MM.1S (cell line): ENCODE measurements around the gene CENPW.

Source experiments
- DNase-seq: peaks from one replicate; pipeline ENCODE4 v3.0.0-alpha.2; 2015
- H2AFZ ChIP-seq: fragments of 300-600 bp; sonication (generic); 2 replicates; pipeline ENCODE4 v1.6.0; 2016; ENCODE audit warnings: antibody characterized with exemption, low read length
- H3F3A ChIP-seq: fragments of 300-600 bp; sonication (generic); 2 replicates; pipeline ENCODE4 v1.6.1; 2016; ENCODE audit warnings: mild to moderate bottlenecking, antibody characterized with exemption, low read length, moderate library complexity, mixed read lengths; ENCODE audit not compliant: insufficient read depth
- H3K27ac ChIP-seq: fragments of 300-600 bp; sonication (generic); 2 replicates; pipeline ENCODE4 v1.5.1; 2016; ENCODE audit warnings: mild to moderate bottlenecking, low read length
- H3K27me3 ChIP-seq: fragments of 300-600 bp; sonication (generic); replicated peaks from 2 replicates; pipeline ENCODE4 v1.6.0; 2016; ENCODE audit warnings: low read length; ENCODE audit not compliant: insufficient read depth
- H3K36me3 ChIP-seq: fragments of 300-600 bp; sonication (generic); replicated peaks from 2 replicates; pipeline ENCODE4 v1.6.1; 2016; ENCODE audit warnings: mild to moderate bottlenecking, low read length, mixed read lengths; ENCODE audit not compliant: insufficient read depth
- H3K4me1 ChIP-seq: fragments of 300-600 bp; sonication (generic); 2 replicates; pipeline ENCODE4 v1.6.1; 2016; ENCODE audit warnings: low read length, mixed read lengths
- H3K4me2 ChIP-seq: fragments of 300-600 bp; sonication (generic); 2 replicates; pipeline ENCODE4 v1.6.0; 2016; ENCODE audit warnings: low read depth, low read length
- H3K4me3 ChIP-seq: fragments of 300-600 bp; sonication (generic); 2 replicates; pipeline ENCODE4 v1.5.1; 2016; ENCODE audit warnings: low read length, mixed read lengths
- H3K79me2 ChIP-seq: fragments of 300-600 bp; sonication (generic); 2 replicates; pipeline ENCODE4 v1.6.1; 2016; ENCODE audit warnings: mixed run types, low read length, mixed read lengths
- H3K9ac ChIP-seq: fragments of 300-600 bp; sonication (generic); 2 replicates; pipeline ENCODE4 v1.6.1; 2016; ENCODE audit warnings: low read length, mixed read lengths
- H3K9me2 ChIP-seq: fragments of 300-600 bp; sonication (generic); replicated peaks from 2 replicates; pipeline ENCODE4 v1.6.1; 2016; ENCODE audit warnings: mild to moderate bottlenecking, low read length, mixed read lengths; ENCODE audit not compliant: insufficient read depth
- H3K9me3 ChIP-seq: fragments of 300-600 bp; sonication (generic); replicated peaks from 2 replicates; pipeline ENCODE4 v1.6.1; 2016; ENCODE audit warnings: mild to moderate bottlenecking, low read length, mixed read lengths; ENCODE audit not compliant: insufficient read depth
- H4K20me1 ChIP-seq: fragments of 300-600 bp; sonication (generic); 2 replicates; pipeline ENCODE4 v1.6.1; 2016; ENCODE audit warnings: mild to moderate bottlenecking, low read length, moderate library complexity, mixed read lengths; ENCODE audit not compliant: insufficient read depth
- EZH2 ChIP-seq: fragments of 300-600 bp; sonication (generic); optimal IDR thresholded peaks from 2 replicates; pipeline ENCODE3; 2017; ENCODE audit warnings: low read depth, mild to moderate bottlenecking, antibody characterized with exemption, low read length, mixed read lengths
- EZH2phosphoT487 ChIP-seq: fragments of 300-600 bp; sonication (generic); IDR thresholded peaks from 2 replicates; pipeline ENCODE4 v1.6.1; 2018; ENCODE audit warnings: antibody characterized with exemption, low read length
- TF ChIP-seq, protein P1 (sequence below): fragments of 300-600 bp; sonication (generic); IDR thresholded peaks from 2 replicates; pipeline ENCODE4 v1.5.1; 2016; ENCODE audit warnings: antibody characterized with exemption, low read length, mixed read lengths

CENPW gene

DNA sequence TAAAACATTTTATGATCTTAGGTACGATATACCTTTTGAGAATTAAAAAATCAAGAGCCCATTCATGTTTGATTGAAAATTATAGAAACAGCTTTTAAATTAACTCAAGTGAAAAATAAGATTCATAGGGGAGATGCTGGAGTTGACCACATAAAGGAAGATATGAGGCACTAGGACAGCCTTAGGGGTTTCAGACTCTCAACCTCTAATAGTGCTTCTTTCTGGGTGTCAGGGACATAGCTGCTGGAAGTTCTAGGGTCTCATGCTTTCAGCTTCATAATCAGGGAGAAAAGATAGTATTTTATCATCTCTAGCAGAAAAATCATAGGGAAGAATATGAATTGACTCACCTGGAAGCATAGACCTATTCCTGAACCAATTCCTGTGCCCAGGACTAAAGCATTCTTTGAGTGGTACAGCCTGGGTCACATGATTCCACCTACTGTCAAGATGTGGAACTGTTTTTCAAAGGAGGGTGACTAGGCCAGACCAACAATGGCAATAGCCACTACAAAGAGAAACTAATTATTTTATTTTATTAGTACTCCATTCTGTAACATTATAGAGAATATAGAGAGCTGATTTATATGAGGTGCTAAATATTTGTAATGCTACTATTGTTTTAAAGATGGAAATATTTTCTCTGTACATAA is 27.8 kb upstream of the CENPW start:
- no peak overlapping the region for H3K9ac ChIP-seq
- H3K4me1 ChIP-seq, result no peaks in the 10 kb centered on the region; the same call in 1 of the 2 replicates
- H4K20me1 ChIP-seq, result no peaks in the 10 kb centered on the region
- H3K4me2 ChIP-seq, result no peak overlapping the region
- H3K9me3 ChIP-seq, result no peaks in the 10 kb centered on the region
- H2AFZ ChIP-seq, result no peak overlapping the region
- no peaks in the 10 kb centered on the region for H3K27me3 ChIP-seq
- H3F3A ChIP-seq, result no peaks in the 10 kb centered on the region
- no peak for DNase-seq
- no peak for TF ChIP-seq EZH2phosphoT487
- TF ChIP-seq, protein P1, sequence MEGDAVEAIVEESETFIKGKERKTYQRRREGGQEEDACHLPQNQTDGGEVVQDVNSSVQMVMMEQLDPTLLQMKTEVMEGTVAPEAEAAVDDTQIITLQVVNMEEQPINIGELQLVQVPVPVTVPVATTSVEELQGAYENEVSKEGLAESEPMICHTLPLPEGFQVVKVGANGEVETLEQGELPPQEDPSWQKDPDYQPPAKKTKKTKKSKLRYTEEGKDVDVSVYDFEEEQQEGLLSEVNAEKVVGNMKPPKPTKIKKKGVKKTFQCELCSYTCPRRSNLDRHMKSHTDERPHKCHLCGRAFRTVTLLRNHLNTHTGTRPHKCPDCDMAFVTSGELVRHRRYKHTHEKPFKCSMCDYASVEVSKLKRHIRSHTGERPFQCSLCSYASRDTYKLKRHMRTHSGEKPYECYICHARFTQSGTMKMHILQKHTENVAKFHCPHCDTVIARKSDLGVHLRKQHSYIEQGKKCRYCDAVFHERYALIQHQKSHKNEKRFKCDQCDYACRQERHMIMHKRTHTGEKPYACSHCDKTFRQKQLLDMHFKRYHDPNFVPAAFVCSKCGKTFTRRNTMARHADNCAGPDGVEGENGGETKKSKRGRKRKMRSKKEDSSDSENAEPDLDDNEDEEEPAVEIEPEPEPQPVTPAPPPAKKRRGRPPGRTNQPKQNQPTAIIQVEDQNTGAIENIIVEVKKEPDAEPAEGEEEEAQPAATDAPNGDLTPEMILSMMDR, result peak; percentile 36
- no peaks in the 10 kb centered on the region for H3K36me3 ChIP-seq
- no peaks in the 10 kb centered on the region for H3K9me2 ChIP-seq
- H3K4me3 ChIP-seq, result no peak overlapping the region
- no peaks in the 10 kb centered on the region for H3K79me2 ChIP-seq
- H3K27ac ChIP-seq, result no peak overlapping the region

DNA sequence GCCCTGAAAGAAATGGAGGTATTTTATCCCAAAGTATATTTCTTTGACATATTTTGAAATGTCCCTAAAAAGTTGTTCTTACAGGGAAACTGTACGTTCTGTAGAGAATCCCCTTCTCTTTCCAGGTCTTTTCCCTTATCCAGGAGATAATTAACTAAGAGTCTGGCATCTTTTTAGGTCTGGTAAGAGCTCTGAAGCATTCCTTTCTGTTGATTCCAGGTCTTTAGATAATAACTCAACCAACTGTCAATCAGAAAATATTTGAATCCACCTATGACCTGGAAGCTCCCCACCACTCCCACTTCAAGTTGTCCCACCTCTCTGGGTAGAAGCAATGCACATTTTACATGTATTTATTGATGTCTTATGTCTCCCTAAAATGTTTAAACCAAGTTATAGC is 26.0 kb upstream of the CENPW start:
- no peaks in the 10 kb centered on the region for H4K20me1 ChIP-seq
- no peak overlapping the region for H3K4me3 ChIP-seq
- no peaks in the 10 kb centered on the region; the same call in 1 of the 2 replicates for H3K4me1 ChIP-seq
- no peaks in the 10 kb centered on the region for H3K79me2 ChIP-seq
- TF ChIP-seq EZH2, result no peak
- TF ChIP-seq EZH2phosphoT487, result no peak
- TF ChIP-seq, protein P1, result no peak
- no peak for DNase-seq
- H3K36me3 ChIP-seq, result no peaks in the 10 kb centered on the region
- no peak overlapping the region for H3K9ac ChIP-seq
- H2AFZ ChIP-seq, result no peak overlapping the region
- no peaks in the 10 kb centered on the region for H3K9me2 ChIP-seq
- no peaks in the 10 kb centered on the region for H3F3A ChIP-seq
- H3K9me3 ChIP-seq, result no peaks in the 10 kb centered on the region
- H3K27me3 ChIP-seq, result no peaks in the 10 kb centered on the region
- H3K4me2 ChIP-seq, result no peak overlapping the region
- H3K27ac ChIP-seq, result no peak overlapping the region

DNA sequence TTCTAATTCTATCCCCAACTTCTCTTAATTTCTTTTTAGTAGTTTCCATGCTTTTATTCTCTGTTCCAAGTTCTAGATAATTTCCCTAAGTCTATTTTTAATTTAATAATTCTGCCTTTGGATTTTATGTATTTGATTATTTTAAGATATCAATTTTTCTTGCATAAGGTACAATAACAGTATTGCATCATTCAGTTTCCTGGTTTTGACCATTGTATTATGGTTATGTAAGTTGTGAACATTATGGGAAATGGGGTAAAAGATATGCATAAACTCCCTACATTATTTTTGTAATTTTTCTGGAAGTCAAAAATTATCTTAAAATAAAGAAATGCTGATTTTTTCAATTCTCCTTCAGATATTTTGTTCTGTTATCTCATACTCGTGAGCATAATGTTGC is 21.1 kb upstream of the CENPW start:
- no peak overlapping the region for H3K4me2 ChIP-seq
- TF ChIP-seq, protein P1, result no peak
- H2AFZ ChIP-seq, result no peak overlapping the region
- H4K20me1 ChIP-seq, result no peaks in the 10 kb centered on the region
- H3K9ac ChIP-seq, result no peak overlapping the region
- DNase-seq, result no peak
- H3K4me3 ChIP-seq, result no peak overlapping the region
- no peaks in the 10 kb centered on the region for H3K9me2 ChIP-seq
- no peak overlapping the region for H3K27ac ChIP-seq
- H3K4me1 ChIP-seq, result no peaks in the 10 kb centered on the region
- H3K79me2 ChIP-seq, result no peaks in the 10 kb centered on the region
- no peaks in the 10 kb centered on the region for H3F3A ChIP-seq
- H3K27me3 ChIP-seq, result no peaks in the 10 kb centered on the region
- no peaks in the 10 kb centered on the region for H3K36me3 ChIP-seq
- H3K9me3 ChIP-seq, result no peaks in the 10 kb centered on the region
